HG02943 (cell line): ENCODE results near the gene HIBCH.
"Not testable (repeated sequence)": the region's sequence is repeated elsewhere in the genome, so short reads cannot be mapped to it uniquely, and the experiment has no call there.

Source experiments
- ATAC-seq: cut with Tn5 transposase; IDR thresholded peaks from one replicate; pipeline ENCODE4 v1.9.1; 2021; ENCODE audit warnings: mild to moderate bottlenecking, low read depth, moderate library complexity; ENCODE audit not compliant: unreplicated experiment

The HIBCH gene, protein sequence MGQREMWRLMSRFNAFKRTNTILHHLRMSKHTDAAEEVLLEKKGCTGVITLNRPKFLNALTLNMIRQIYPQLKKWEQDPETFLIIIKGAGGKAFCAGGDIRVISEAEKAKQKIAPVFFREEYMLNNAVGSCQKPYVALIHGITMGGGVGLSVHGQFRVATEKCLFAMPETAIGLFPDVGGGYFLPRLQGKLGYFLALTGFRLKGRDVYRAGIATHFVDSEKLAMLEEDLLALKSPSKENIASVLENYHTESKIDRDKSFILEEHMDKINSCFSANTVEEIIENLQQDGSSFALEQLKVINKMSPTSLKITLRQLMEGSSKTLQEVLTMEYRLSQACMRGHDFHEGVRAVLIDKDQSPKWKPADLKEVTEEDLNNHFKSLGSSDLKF

DNA sequence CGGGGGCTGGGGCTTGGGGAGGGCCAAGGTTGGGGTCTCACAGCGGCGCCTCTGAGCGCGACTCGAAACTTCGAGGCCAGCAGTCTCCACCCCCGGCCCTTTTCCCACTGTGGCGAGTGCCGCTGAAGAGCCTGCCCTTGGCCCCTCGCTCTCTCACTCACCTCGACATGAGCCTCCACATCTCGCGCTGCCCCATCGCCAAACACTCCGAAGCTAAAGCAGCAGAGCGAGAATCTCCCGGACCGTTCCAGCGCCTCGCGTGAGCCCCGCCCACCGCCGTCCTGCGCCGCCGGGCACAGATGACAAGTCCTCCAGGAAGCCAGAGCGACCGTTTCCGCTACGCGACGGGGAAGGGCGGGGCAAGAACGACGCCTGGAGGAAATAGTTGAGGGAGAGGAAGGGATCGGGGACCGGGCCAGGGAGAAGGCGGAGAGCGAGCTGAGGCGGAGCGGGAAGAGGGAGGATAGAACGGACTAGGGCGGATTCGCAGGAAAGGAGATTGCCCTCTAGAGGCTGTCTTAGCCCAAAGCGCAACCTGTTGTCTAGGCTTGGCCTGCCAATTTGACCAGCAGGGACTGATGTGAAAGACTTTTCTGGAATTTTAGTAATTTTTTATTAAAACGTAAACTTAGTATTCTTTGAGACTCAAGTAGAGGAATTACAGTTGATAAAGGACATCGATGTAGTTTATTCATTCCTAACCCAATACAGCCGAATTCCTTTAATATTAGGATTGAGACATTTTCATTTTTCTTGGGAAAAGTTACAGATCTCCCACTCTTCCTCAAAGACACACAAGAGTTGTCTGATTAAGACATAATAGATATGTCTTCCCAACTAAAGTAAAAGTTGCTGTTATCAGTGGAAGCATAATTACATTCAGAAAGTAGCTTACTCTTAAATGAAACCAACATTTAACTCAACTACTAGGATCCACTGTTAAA is at the start of gene HIBCH:
TSS of gene HIBCH (minus strand) at position 272 of the 944 bp plus-strand sequence. CDS start at position 196, 76 bp downstream.
- ATAC-seq = peak; percentile 94

DNA sequence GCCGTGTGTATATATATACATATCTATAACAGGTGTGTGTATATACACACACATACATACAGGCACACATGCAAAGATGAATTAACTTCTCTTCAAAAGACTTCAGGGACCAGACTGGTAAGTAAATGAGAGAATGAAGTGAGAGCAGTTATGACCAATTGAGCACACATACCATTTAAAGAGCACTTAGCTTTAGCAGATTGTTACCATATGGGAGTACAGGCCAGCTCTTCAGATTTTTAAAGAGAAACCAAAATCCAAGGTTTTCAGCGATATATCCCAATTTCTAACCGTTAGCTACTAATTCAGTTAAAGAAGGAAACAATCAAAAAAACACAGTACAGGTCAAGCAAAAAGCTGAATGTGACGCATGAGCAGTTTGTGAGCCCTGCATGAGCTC is 47.5 kb upstream of the HIBCH start:
- ATAC-seq = no peak

DNA sequence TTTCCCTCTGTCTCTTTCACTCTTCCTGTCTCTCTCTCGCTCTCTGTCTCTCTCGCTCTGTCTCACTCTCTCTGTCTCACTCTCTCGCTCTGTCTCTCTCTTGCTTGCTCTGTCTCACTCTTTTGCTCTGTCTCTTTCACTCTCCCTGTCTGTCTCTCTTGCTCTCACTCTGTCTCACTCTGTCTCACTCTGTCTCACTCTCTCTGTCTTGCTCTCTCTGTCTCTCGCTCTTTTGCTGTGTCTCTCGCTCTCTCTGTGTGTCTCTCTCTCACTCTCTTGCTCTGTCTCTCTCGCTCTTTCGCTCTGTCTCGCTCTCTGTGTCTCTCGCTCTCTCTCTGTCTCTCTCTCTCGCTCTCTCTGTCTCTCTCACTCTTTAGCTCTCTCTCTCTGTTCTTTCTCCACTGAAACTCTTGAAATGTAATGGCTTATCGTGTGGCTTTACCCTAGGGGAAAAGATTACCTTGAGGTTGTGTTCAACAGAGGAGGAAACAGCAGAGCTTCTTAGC is 46.7 kb upstream of the HIBCH start:
- ATAC-seq = no peak

DNA sequence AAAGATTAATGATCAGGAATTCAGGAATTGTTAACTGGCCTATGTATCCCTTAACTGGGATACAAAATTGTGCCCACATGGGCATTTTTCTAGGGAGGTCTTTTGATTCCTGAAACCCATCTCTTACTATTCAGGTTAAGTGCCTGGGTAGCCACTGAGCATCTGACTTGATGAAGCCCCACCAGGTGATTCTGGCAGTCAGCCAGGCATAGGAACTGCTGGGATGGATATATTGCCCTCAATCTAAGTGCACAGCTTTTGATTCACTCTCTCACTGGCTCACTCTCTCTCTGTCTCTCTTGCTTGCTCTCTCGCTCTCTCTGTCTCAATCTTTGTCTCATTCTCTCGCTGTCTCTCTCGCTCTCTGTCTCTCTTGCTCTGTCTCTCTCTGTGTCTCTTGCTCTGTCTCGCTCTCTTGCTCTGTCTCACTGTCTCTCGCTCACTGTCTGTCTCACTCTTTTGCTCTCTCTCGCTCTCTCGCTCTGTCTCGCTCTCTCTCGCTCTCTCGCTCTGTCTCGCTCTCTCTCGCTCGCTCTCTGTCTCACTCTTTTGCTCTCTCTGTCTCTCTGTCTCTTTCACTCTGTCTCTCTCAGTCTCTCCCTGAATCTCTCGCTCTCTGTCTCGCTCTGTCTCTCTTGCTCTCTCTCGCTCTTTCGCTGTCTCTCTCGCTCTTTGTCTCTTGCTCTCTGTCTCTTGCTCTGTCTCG is 46.0 kb upstream of the HIBCH start:
- no peak for ATAC-seq

DNA sequence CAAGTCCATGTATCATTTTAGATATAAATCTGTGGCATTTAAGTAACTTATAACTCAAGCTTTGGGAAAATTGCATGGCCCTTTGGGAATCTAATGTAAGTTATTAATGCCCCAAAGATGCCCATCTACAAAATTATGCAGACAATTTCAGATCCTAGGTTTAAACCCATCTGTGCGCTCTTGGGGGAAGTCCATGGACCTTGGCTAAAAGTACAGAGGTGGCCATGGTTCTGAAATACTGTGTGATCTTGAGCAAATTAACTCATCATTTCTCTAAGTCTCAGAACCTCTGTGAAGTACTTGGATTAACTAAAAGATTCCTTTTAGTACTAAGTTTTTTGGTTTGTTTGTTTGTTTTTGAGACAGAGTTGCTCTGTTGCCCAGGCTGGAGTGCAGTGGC is 43.3 kb upstream of the HIBCH start:
- no peak for ATAC-seq

DNA sequence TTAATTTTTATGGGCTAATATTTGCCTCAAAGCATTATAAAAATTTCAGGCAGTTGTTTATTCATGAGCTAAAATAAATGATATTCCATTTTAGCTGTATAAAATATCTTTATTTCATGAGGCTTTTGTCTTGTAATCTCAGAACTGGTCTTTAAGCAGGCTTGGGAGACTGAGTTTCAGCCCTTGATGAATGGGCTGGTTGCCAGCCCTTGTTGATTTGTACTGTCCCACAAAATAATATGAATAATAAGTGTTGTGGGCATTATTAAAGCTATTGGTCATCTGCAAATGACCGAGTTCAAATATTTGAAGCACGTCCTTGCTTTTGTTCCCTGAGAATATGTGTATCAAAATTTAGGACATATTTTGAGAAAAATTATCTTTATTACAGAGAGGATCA is 41.9 kb upstream of the HIBCH start:
- ATAC-seq = no peak

DNA sequence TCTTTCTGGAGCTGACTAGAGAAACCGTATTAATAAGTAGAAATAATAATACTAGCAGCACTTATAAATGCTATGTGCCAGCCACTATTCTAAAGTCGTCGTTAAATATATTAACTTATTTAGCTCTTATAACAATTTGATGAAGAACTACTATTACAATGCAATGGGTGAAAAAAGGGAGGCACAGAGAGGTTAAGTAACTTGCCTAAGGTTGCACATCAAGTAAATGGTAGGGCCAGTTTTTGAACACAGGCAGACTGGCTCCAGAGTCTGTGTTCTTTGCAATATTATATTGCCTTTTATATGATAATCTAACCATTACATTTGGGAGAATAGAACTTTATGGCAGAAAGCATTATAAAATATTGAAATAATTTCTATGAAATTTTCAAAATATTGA is 41.3 kb upstream of the HIBCH start:
- no peak for ATAC-seq

DNA sequence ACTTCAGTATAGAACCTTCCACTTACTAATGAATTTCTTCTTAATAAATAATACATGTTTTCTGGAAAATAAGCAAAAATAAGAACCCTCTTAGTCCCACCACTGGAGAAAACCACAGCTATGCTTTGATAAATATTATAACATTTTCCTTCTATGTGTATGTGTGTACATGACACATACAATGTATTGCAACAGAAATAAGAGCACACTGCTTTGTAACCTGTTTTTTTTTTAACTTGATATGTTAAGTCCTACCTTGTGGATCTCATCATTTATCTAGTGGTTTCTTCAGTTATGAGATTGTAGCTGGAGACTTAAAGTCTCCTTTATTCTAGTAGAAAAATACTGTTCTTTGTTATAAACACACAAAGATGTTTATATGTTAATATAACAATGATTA is 40.9 kb upstream of the HIBCH start:
- no peak for ATAC-seq

DNA sequence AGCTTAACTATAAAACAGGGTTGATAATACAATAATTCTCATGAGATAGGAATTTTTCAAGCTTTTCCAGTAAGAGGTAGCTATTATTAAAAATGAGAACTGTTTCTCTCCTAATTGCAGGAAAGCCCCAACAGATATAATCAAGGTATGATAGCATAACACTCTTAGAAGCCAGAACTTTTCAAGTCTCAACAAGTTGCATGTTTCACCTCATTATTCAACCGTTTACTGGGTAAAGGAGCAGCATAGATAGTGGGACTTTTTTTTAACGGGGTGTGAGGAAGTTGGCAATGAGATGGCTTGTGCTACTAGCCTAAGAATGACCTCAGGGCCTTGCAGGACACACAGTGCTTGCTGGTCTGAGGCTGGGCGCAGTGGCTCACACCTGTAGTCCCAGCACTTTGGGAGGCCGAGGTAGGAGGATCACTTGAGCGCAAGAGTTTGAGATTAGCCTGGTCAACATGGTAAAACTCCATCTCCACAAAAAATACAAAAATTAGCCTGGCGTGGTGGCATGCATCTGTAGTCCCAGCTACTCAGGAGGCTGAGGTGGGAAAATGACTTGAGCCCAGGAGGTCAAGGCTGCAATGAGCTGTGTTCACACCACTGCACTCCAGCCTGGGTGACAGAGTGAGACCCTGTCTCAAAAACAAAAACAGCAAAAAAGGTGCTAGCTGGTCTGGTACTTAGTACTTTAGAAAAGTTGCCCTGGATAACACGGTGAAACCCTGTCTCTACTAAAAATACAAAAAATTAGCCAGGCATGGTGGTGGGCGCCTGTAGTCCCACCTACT is 39.2 kb upstream of the HIBCH start:
- not testable (repeated sequence) for ATAC-seq

DNA sequence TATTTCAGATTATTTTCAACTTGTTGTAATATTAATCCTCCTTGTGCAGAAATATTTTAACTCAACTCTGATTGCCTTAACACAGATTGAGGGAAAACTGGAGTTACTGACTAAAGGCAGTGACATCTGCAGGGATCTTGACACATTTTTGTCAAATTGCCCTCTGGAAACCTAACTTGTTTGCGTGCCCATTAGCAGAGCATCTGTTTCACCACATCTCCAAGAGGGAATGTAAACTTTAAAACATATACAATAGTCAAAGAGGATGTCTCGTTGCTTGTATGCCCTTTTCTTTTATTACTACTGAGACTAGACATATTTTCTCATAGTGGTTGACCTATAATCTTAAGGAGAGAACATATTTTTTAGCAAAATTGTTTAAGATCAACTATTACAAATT is 38.0 kb upstream of the HIBCH start:
- no peak for ATAC-seq

DNA sequence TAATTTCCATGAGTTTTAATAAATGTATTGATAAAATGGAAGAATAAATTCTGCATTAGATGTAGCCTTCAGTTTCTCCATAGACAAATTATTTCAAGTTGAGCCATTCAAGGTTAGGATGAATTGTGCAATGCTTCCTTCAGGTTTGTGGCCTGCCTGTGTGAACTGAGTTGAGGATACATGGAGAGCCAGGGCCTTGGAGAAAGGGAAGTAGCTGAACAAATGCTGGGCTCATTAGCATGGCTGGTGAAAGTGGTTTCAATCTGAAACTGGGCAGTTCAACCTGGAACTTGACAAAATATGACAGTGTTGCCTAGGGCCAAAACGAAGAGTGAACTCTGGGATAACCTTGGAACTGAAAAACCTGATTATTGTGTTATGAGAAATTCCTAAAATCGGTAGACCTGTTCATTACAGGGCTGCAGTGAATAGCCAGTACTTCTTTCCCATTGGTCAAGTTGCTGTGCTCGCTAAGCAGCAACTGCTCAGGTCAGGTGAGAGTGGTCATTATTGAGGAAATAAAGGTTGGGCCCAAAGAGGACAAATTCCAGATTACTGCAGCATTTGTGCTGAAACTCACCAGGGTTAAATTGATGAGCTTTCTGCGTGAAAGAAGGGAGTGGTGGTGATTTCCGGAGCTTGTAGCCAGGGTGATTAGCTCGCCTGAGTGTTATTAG is 36.5 kb upstream of the HIBCH start:
- no peak for ATAC-seq

DNA sequence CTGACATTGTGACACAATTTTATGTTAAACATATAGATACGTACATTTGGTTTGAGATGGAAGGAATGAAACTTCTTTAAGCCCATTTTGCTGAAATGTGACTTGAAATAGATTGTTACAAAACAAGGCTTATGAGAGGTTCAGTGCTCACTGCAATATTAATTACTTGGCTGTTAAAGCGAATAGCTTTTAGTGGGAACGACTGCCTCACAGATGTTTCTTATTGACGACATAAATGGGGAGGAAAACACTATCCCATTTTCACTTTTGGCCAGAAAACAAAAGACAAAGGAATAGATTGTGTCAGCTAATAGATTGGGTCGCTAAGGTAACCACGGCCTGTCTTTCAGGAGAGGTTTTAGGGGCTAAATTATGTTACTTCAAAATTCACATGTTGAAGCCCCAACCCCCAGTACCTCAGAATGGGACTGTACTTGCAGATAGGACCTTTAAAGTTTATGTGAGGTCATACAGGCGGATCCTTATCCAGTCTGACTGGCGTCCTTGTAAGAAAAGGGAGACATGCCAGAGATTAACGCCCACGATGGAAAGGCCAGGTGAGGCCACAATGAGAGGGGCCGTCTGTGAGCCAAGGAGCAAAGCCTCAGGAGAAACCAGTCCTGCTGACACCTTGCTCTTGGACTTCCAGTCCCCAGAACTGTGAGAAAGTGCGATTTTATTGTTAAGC is 34.5 kb upstream of the HIBCH start:
- no peak for ATAC-seq

DNA sequence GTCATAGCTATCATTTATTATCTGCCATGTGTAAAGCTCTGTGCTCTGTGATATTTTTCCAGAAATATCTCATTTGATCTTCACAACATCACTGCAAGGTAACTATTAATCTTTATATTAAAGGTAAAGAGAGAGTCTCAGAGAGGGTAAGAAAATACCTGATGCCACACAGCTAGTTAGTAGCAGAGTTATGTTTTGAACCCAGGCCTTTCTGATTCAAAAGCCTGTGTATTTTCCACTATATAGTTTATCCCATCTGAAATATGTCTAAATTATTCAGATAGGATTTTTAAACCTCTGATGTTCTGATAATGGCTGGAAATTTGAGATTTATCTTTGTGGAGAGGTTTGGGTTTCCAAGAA is 33.9 kb upstream of the HIBCH start:
- no peak for ATAC-seq

DNA sequence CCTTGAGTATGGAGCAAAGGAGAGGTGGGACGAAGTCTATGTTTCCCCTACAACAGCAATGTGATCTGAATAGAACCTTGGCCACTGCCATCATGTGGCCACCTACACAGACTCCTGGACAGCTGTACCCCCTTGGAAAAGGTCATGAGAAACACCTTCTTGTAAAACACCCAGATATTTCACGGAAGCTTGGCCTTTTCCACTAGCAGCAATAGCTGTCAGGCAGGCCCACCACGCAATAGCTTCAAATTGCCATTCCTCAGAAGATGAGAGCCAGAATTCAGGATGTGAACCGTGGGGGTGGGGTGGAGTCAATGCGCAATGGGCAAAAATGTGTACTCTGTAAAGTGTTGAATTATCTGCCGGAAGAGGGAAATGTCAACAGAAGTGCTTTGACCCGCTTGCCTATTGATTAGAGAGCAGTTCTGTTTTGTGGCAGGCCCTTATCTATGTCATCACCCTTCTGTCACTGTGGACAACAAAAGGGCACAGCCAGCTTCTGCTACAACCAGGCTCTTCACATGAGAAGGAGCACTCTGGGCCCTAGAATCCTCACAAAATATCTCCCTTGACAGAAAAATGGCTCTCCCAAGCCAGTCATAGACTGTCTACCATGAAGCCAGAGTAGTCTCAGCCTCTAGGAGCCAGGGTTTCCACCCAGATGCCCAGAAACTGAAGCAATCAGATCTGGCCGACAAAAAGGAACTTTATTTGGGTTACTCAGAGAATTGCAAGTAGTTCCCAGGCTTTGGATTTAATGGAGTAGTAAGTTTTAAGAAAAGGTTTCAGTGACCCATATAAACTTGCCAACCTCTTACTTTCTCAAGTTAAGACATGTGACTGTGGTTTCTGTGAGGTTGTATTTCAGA is 33.3 kb upstream of the HIBCH start:
- ATAC-seq = no peak

DNA sequence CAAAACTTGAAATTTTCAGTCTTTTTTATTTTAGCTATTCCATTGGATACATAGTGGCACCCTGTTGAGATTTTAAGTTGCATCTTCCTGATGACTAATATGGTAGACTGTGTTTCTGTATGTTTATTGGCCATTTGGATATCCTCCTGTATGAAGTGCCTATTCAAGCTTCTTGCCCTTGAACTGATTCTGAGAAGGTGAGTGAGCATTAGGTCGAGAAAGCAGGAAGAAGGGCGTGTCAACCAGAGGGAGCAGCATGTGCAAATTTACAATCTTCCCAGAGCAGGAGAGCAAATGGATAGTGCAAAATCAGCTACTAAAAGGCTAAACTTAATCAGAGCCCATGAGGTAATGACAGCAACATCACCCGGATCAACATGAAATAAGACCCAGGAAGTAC is 32.3 kb upstream of the HIBCH start:
- no peak for ATAC-seq

DNA sequence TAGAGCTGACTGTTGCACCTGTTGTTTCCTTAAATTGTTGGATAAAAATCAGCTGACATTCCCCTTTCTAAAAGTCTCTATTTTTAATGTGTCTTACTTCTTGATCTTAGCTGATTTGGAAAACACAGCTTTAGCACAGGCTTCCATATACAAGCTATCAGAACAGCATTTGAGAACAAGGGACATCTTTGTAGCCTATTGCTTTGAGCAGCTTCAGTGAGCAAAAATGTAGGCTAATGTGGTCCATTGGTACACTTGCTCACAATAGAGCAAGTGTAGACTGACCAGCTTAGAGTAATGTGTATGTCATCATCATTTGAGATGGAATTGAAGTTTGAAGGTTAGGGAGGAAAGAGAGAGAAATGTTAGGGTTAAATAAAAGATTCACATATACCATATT is 30.7 kb upstream of the HIBCH start:
- no peak for ATAC-seq

DNA sequence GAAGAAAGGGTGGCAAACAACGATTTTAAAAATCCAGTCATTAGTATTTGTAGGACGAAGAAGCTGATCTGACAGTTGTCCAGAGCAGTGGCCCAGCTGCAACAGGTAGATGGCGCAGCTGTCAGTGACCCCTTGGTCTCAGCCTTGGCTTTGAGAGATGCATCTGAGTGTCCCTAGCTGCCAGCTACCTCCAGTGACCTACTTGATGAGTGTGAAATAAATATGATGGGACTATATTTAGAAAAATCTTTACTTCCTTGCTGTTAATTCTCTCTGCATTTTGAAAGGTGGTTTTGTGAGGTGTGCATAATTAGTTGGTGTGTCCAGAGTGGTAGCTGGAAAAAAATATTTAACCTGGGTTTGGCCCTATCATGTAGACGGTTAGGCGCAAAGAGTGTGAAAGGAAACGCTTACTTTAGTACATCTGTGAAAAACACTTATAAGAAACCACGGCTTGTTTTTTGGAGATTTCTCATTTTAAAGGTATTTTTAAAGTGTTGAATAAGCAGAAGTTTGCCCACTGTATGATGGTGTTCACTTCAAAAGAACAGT is 24.7 kb upstream of the HIBCH start:
- peak; percentile 73 for ATAC-seq
